ENCODE data around the gene SBF2.

The SBF2 gene

DNA sequence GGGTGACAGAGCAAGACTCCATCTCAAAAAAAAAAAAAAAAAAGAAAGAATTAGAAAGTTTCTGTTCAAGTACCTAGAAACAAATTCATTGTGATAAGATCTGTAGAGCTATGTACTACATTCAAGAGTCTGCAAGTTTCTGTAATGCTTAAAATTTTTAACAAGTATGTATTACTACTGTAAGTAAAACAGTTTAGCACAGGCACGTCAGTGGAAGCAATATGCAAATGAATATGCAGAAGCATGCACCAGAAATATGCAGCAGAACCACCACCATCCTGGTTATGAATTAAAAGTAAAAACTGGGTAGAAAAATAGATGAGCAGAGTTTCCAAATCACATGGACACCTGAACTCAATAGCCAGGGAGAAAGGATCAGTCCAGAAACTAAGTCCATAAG, 19.3 kb downstream of the SBF2 start:
- H3K4me1 ChIP-seq (ENCODE audit: control insufficient read depth in 2 of 2, insufficient read depth in 1 of 2, low read depth in 1 of 2, low read length in 2 of 2): no peaks in the 10 kb centered on the region
- no peak overlapping the region for H4K8ac ChIP-seq (ENCODE audit: low read depth, low read length)
- H4K91ac ChIP-seq (ENCODE audit: low read depth, low read length, poor library complexity): no peak overlapping the region
- no peak overlapping the region for H3K14ac ChIP-seq (ENCODE audit: low read length)
- no peak overlapping the region for H2AFZ ChIP-seq (ENCODE audit: low read length)
- H3K27me3 ChIP-seq (ENCODE audit: control insufficient read depth in 3 of 3, insufficient read depth in 3 of 3, low read depth in 1 of 3, low read length in 3 of 3): no peaks in the 10 kb centered on the region
- no peak overlapping the region for H3K23ac ChIP-seq (ENCODE audit: low read depth, low read length, poor library complexity)
- H2BK120ac ChIP-seq (ENCODE audit: low read depth, low read length): no peak overlapping the region
- H3K27ac ChIP-seq (replicated peaks; ENCODE audit: low read length): no peak overlapping the region
- no peak overlapping the region for H2BK15ac ChIP-seq (ENCODE audit: low read length)
- H2BK5ac ChIP-seq (ENCODE audit: low read length): no peak overlapping the region
- no peak overlapping the region for H2BK12ac ChIP-seq (ENCODE audit: low read length)
- no peak for DNase-seq (ENCODE audit: low spot score)
- no peak overlapping the region for H3K4me3 ChIP-seq (ENCODE audit: low read length in 2 of 2)
- H3K9me3 ChIP-seq (replicated peaks in 1 of 2; ENCODE audit: control insufficient read depth in 2 of 2, insufficient read depth in 1 of 2, low read depth in 1 of 2, low read length in 2 of 2): no peaks in the 10 kb centered on the region
- H3K79me1 ChIP-seq (ENCODE audit: low read depth, low read length): no peaks in the 10 kb centered on the region
- H3K18ac ChIP-seq (ENCODE audit: low read length): no peak overlapping the region
- no peaks in the 10 kb centered on the region for H3K36me3 ChIP-seq (replicated peaks in 1 of 2; ENCODE audit: control insufficient read depth in 2 of 2, insufficient read depth in 2 of 2, low read length in 2 of 2)
- no CpG with 5 or more reads among the region's 1 CpG for WGBS, 2 donors (ENCODE audit: extremely low coverage in 2 of 2, insufficient read length in 2 of 2, insufficient replicate concordance in 1 of 2)
- no peak overlapping the region for H3K4ac ChIP-seq (ENCODE audit: low read length)
- no peak overlapping the region for H2AK5ac ChIP-seq (ENCODE audit: low read depth, low read length)
- no peak overlapping the region for H3K4me2 ChIP-seq (ENCODE audit: insufficient read depth, low read length, poor library complexity, severe bottlenecking)
- no peak overlapping the region for H3K9ac ChIP-seq (ENCODE audit: low read depth, low read length, poor library complexity)

GRCh38 chr11:10273738-10274137, 20.3 kb downstream of the SBF2 start:
- no peak overlapping the region for H3K9ac ChIP-seq (ENCODE audit: low read depth, low read length, poor library complexity)
- H3K4me1 ChIP-seq (ENCODE audit: control insufficient read depth in 2 of 2, insufficient read depth in 1 of 2, low read depth in 1 of 2, low read length in 2 of 2): no peaks in the 10 kb centered on the region
- H3K4me3 ChIP-seq (ENCODE audit: low read length in 2 of 2): no peak overlapping the region
- no peak overlapping the region for H2BK12ac ChIP-seq (ENCODE audit: low read length)
- H3K27me3 ChIP-seq (ENCODE audit: control insufficient read depth in 3 of 3, insufficient read depth in 3 of 3, low read depth in 1 of 3, low read length in 3 of 3): no peaks in the 10 kb centered on the region
- H4K8ac ChIP-seq (ENCODE audit: low read depth, low read length): no peak overlapping the region
- no peak overlapping the region for H3K4me2 ChIP-seq (ENCODE audit: insufficient read depth, low read length, poor library complexity, severe bottlenecking)
- H2AFZ ChIP-seq (ENCODE audit: low read length): no peak overlapping the region
- no peak overlapping the region for H3K18ac ChIP-seq (ENCODE audit: low read length)
- no peak overlapping the region for H2BK15ac ChIP-seq (ENCODE audit: low read length)
- H3K14ac ChIP-seq (ENCODE audit: low read length): no peak overlapping the region
- H2AK5ac ChIP-seq (ENCODE audit: low read depth, low read length): no peak overlapping the region
- H3K27ac ChIP-seq (replicated peaks; ENCODE audit: low read length): no peak overlapping the region
- no peaks in the 10 kb centered on the region for H3K9me3 ChIP-seq (replicated peaks in 1 of 2; ENCODE audit: control insufficient read depth in 2 of 2, insufficient read depth in 1 of 2, low read depth in 1 of 2, low read length in 2 of 2)
- H3K79me1 ChIP-seq (ENCODE audit: low read depth, low read length): no peaks in the 10 kb centered on the region
- H2BK120ac ChIP-seq (ENCODE audit: low read depth, low read length): no peak overlapping the region
- DNase-seq (ENCODE audit: low spot score): no peak
- H3K4ac ChIP-seq (ENCODE audit: low read length): no peak overlapping the region
- no peak overlapping the region for H2BK5ac ChIP-seq (ENCODE audit: low read length)
- no peak overlapping the region for H4K91ac ChIP-seq (ENCODE audit: low read depth, low read length, poor library complexity)
- no peaks in the 10 kb centered on the region for H3K36me3 ChIP-seq (replicated peaks in 1 of 2; ENCODE audit: control insufficient read depth in 2 of 2, insufficient read depth in 2 of 2, low read length in 2 of 2)
- H3K23ac ChIP-seq (ENCODE audit: low read depth, low read length, poor library complexity): no peak overlapping the region

GRCh38 chr11:10272132-10272531, 21.9 kb downstream of the SBF2 start:
- Histone ChIP-seq H2BK5ac (ENCODE audit: low read length) (no peak overlapping the region), H3K4me2 (ENCODE audit: insufficient read depth, low read length, poor library complexity, severe bottlenecking) (no peak overlapping the region), H3K36me3 (replicated peaks in 1 of 2; ENCODE audit: control insufficient read depth in 2 of 2, insufficient read depth in 2 of 2, low read length in 2 of 2) (no peaks in the 10 kb centered on the region), H2BK15ac (ENCODE audit: low read length) (no peak overlapping the region), H3K4me1 (ENCODE audit: control insufficient read depth in 2 of 2, insufficient read depth in 1 of 2, low read depth in 1 of 2, low read length in 2 of 2) (peaks cover 0 to 4% of the 10 kb centered on the region in 2 donors), H4K8ac (ENCODE audit: low read depth, low read length) (no peak overlapping the region), H2BK120ac (ENCODE audit: low read depth, low read length) (no peak overlapping the region), H3K4ac (ENCODE audit: low read length) (no peak overlapping the region), H2AK5ac (ENCODE audit: low read depth, low read length) (no peak overlapping the region), H4K91ac (ENCODE audit: low read depth, low read length, poor library complexity) (no peak overlapping the region), H3K14ac (ENCODE audit: low read length) (no peak overlapping the region), H2BK12ac (ENCODE audit: low read length) (no peak overlapping the region), H3K9me3 (replicated peaks in 1 of 2; ENCODE audit: control insufficient read depth in 2 of 2, insufficient read depth in 1 of 2, low read depth in 1 of 2, low read length in 2 of 2) (no peaks in the 10 kb centered on the region), H3K4me3 (ENCODE audit: low read length in 2 of 2) (no peak overlapping the region), H3K79me1 (ENCODE audit: low read depth, low read length) (no peaks in the 10 kb centered on the region), H3K23ac (ENCODE audit: low read depth, low read length, poor library complexity) (no peak overlapping the region), H2AFZ (ENCODE audit: low read length) (no peak overlapping the region), H3K27ac (replicated peaks; ENCODE audit: low read length) (no peak overlapping the region), H3K27me3 (ENCODE audit: control insufficient read depth in 3 of 3, insufficient read depth in 3 of 3, low read depth in 1 of 3, low read length in 3 of 3) (no peaks in the 10 kb centered on the region), H3K9ac (ENCODE audit: low read depth, low read length, poor library complexity) (no peak overlapping the region), H3K18ac (ENCODE audit: low read length) (no peak overlapping the region)
- DNase-seq (ENCODE audit: low spot score): no peak
- no CpG with 5 or more reads among the region's 11 CpGs for WGBS, 2 donors (ENCODE audit: extremely low coverage in 2 of 2, insufficient read length in 2 of 2, insufficient replicate concordance in 1 of 2)

- no peak overlapping the region for H3K4me2 ChIP-seq (ENCODE audit: insufficient read depth, low read length, poor library complexity, severe bottlenecking)
- no peaks in the 10 kb centered on the region for H3K79me1 ChIP-seq (ENCODE audit: low read depth, low read length)
- H3K9ac ChIP-seq (ENCODE audit: low read depth, low read length, poor library complexity): no peak overlapping the region
- H3K27ac ChIP-seq (replicated peaks; ENCODE audit: low read length): no peak overlapping the region
- no peaks in the 10 kb centered on the region for H3K36me3 ChIP-seq (replicated peaks in 1 of 2; ENCODE audit: control insufficient read depth in 2 of 2, insufficient read depth in 2 of 2, low read length in 2 of 2)
- no peak overlapping the region for H3K23ac ChIP-seq (ENCODE audit: low read depth, low read length, poor library complexity)
- WGBS, 2 donors (ENCODE audit: extremely low coverage in 2 of 2, insufficient read length in 2 of 2, insufficient replicate concordance in 1 of 2): no CpG with 5 or more reads among the region's 5 CpGs
- H3K14ac ChIP-seq (ENCODE audit: low read length): no peak overlapping the region
- H3K27me3 ChIP-seq (ENCODE audit: control insufficient read depth in 3 of 3, insufficient read depth in 3 of 3, low read depth in 1 of 3, low read length in 3 of 3): no peaks in the 10 kb centered on the region
- no peak overlapping the region for H2AK5ac ChIP-seq (ENCODE audit: low read depth, low read length)
- no peak overlapping the region for H2BK12ac ChIP-seq (ENCODE audit: low read length)
- no peak overlapping the region for H2BK15ac ChIP-seq (ENCODE audit: low read length)
- H3K4ac ChIP-seq (ENCODE audit: low read length): no peak overlapping the region
- H2BK5ac ChIP-seq (ENCODE audit: low read length): no peak overlapping the region
- no peak overlapping the region for H2AFZ ChIP-seq (ENCODE audit: low read length)
- H3K4me3 ChIP-seq (ENCODE audit: low read length in 2 of 2): no peak overlapping the region
- H4K91ac ChIP-seq (ENCODE audit: low read depth, low read length, poor library complexity): no peak overlapping the region
- H4K8ac ChIP-seq (ENCODE audit: low read depth, low read length): no peak overlapping the region
- no peak for DNase-seq (ENCODE audit: low spot score)
- H2BK120ac ChIP-seq (ENCODE audit: low read depth, low read length): no peak overlapping the region
- no peak overlapping the region for H3K18ac ChIP-seq (ENCODE audit: low read length)
- no peaks in the 10 kb centered on the region for H3K9me3 ChIP-seq (replicated peaks in 1 of 2; ENCODE audit: control insufficient read depth in 2 of 2, insufficient read depth in 1 of 2, low read depth in 1 of 2, low read length in 2 of 2)
- H3K4me1 ChIP-seq (ENCODE audit: control insufficient read depth in 2 of 2, insufficient read depth in 1 of 2, low read depth in 1 of 2, low read length in 2 of 2): peaks cover 0 to 4% of the 10 kb centered on the region in 2 donors
These were observed 25.1 kb downstream of the SBF2 start for GRCh38 chr11:10268746-10269488.
